ENCODE data around the gene ZNF541.
"Not testable (repeated sequence)": the region's sequence is repeated elsewhere in the genome, so short reads cannot be mapped to it uniquely, and the experiment has no call there.

ZNF541 gene

DNA sequence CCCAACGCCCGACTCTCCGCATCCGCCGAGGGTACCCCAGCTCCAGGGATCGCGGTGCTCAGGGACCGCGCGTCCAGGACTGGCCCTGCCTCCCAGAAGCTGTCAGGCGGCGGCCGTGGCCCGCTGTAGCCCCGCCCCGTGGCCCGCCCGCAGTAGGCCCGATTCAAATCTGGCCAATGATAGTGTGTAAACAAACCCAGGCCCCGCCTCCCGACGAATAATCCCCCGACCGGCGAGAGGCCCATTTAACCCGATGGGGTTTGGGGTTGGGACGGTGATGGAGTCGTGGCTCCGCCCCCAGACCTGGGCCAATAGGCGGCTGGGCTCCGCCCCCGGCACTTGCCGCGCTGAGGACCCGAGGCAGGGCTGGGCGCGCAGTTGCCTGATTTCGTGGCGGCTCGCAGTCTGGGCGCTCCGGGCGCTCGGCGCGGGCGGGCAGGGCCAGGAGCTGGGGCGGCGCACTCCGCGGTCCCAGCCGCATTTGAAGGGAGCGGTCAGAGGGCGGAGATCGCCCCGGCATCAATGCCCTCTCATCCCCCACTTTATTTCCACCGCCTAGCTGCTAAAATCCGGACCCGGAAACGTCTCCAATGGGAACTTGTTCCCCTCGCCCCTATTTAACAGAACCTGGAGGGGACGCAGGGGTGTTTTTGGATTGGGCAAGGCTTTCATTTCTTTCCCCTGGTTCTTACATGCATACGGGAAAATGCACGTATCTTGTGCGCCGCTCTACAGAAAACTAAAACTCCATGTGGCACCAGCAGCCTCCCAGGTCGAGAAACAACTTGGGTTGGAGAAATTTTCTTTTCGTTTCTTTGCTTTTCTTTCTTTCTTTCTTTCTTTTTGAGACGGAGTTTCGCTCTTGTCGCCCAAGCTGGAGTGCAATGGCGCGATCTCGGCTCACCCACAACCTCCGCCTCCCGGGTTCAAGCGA, 27.6 kb upstream of the ZNF541 start:
- peak; percentile 97 for DNase-seq

DNA sequence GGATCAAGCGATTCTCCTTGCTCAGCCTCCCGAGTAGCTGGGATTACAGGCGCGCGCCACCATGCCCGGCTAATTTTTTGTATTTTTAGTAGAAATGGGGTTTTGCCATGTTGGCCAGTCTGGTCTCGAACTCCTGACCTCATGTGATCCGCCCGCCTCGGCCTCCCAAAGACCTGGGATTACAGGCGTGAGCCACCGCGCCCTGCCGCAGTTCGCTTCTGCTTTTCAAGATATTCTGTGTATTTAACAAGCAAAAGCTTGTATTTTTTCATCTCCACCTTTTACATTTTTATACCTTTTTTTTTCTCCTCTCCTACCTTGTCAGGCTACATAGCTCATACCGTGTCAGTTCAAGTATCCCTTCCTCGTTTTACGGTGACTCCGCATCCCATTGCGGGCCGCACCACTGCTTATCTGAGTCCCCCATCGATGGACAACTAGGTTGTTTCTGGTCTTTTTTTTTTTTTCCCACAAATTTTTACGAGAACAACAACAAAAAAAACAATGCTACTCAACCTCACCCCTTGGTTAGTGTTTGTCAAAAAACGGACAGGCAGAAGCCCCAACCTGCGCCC, 26.8 kb upstream of the ZNF541 start:
- not testable (repeated sequence) for DNase-seq

DNA sequence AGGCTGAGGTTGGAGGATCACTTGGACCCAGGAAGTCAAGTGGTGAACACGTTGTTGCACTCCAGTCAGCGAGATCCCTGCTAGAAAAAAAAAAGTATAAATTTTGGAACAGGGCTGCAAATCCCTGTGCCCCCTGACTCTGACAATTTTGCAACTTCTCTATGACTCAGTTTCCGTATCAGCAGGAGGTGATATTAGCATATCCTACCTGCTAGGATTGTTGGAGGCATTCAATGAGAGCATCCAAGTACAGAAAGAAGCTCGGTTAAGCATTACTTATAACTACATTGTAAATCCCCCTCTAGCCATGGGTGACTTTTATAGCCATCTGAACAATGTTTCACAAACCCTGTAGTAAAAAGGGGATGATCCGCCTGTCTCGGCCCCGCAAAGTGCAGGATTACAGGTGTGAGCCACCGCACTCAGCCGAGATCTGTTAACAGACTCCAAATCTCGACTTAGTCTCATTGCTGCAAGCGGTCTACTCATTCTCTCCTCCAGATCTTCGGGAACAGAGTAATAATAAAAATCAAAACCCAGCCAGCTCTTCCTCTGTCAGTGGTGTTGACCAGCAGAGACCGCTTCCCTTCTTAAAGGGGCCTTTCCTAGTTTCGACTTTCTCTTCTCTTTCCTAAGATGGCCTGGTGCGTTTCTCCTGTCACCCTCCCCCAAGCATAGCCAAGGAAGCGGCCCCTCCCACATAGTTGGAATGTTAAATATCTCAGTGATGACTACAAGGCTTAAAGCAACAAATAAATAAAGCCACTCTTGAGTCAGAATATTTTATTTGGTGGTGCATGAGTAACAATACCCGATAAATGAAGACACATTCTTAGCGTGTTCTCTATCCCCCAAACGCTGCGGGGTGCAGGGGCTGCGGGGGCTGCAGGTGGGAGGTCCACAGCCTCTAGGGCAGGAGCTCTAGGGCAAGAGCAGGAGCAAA, 25.7 kb upstream of the ZNF541 start:
- DNase-seq: no peak

DNA sequence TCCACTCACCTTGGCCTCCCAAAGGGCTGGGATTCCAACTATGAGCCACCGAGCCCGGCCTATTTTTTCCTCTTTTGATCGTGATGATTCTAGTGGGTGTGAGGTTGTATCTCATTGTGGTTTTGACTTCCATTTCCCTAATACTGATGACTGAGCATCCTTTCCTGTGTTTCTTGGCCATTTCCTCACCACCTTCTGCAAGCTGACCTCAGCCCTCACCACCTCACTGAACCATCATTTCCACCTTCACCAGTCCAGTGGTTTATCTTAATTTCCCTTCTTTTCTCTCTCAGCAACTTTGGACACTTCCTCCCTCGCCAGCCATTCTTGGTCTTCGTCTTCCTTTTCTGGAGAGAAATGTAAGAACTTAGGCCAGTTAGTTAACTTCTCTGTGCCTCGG, 23.0 kb upstream of the ZNF541 start:
- no peak for DNase-seq

DNA sequence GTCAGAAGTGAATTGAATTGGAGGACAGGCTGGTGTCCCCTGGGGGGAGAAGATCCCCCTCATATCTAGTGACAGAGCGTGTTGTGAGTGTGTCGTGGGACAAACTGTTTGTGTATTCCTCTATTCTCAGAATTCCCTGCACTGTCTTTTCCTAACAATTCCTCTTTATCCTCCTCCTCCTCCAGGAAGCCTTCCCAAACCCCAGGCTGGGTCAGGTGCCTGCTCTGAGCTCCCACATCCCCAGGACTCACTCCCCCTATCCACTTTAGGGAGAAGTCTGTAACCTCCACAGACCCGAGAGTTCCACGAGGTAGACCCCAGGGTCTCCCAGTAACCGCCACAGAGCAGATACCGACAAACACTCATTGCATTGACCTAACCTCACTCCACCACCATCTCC, 20.9 kb upstream of the ZNF541 start:
- DNase-seq: no peak

DNA sequence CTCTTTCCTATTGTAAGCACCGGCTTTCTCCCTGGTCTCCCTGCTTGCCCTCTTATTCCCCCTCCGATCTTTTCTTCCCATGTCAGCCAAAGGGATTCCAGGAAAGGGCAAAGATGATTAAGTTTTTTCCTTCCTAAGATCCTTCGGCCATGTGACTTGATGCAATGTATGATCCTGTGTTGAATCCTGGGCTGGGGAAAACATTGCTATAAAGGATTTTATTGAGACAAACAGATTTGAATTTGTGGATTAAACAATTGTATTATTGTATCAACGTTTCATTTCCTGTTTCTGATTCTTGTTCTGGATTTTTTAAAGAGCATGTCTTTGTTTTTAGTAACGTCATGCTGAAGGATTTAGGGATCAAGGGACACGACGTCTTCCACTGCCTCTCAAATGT, 16.9 kb upstream of the ZNF541 start:
- no peak for DNase-seq

DNA sequence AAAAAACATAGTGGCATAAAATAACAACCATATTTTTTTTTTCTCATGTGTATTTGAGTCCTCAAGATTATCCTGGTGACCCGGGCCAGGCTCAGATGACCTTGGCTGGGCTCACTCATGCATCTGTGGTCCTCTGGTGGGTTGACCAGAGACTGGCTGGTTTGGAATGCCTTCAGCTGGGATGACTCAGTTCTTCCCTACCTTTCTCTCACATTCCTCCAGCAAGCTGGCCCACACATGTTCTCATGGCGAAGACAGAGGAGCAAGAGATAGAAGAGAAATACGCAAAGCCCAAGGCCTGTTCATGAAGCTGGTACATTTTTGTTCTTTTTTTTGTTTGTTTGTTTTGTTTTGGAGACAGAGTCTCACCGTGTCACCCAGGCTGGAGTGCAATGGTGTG, 14.3 kb upstream of the ZNF541 start:
- no peak for DNase-seq

DNA sequence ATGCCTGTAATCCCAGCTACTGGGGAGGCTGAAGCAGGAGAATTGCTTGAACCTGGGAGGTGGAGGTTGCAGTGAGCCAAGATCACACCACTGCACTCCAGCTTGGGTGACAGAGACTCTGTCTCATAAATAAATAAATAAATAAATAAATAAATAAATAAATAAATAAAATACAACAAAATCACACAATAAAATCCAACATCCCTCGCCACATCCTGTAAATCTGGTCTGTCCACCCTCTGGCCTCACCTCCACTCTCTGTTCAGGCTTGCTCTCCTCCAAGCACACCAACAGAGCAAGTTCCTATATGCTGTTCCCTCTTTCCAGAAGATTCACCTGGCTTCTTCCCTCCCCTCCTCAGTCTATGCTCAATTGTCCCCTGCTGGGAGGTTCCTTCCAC, 10.2 kb upstream of the ZNF541 start:
- DNase-seq: not testable (repeated sequence)

DNA sequence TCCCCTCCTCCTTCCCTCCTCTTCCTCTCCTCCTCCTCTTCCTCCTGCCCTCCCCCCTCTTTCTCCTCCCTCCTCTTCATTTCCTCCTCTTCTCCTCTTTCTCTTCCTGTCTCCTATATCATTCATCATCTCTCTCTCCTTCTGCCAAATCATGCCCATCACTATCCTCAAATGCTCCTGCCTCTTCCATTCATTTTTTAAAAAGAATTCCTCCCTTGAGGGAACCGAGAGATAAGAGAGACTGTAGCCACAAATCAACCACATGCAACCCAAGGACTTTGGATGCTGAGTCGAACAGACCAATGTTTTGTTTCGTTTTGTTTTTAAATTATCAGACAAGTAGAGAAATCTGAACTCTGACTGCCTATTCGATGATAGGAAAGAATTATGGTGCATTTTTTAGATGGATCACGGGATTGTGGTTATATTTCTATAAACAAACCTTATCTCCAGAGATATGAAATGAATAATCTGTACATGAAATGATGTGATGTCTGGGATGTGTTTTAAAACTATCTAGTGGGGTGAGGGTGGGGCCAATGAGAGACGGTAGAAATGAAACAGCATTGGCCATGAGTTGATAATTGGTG, 9.5 kb upstream of the ZNF541 start:
- DNase-seq: no peak

DNA sequence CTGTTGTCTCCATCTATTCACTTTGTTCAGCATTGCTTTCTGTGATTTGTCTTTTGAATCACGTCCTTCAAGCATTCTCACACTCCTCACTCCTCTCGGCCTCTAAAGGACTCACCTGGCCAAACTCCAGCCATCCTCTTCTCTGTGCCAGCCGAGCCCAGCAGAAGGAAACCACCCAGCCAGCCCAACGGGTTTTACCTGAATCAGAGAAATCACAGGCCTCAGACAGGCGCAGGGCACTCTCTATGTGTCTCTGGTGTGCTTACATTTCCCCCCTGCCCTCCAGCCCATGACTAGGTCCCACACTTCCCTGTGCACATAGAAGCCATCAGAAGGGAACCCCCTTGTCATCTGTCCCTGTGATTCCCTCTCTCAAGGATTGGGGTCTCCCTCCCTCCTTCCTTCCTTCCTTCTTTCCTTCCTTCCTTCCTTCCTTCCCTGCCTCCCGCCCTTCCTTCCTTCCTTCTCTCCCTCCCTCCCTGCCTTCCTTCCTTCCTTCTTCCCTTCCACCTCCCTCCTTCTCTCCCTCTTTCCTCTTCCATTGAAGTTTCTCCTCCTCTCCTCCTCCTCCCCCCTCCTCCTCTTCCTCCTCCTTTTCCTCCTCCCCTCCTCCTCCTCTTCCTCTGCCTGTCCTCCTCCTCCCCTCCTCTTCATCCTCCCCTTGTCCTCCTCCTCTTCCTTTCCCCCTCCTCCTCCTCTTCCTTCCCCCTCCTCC, 8.8 kb upstream of the ZNF541 start:
- DNase-seq: no peak

DNA sequence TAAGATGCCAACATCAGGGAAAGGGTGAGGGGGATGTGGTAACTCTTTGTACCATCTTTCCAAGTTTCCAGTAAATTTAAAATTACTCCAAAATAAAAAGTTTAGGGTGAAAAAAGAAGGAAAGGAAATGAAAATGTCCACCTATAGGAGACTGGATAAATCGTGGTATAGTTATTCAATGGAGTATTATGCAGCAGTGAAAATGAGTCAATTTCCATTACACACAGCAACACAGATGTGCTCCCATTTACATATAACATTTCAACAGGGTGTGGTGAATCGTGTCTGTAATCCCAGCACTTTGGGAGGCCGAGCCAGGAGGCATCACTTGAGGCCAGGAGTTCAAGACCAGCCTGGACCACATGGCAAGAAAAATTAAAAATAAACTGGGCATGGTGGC, 7.4 kb upstream of the ZNF541 start:
- DNase-seq: no peak

DNA sequence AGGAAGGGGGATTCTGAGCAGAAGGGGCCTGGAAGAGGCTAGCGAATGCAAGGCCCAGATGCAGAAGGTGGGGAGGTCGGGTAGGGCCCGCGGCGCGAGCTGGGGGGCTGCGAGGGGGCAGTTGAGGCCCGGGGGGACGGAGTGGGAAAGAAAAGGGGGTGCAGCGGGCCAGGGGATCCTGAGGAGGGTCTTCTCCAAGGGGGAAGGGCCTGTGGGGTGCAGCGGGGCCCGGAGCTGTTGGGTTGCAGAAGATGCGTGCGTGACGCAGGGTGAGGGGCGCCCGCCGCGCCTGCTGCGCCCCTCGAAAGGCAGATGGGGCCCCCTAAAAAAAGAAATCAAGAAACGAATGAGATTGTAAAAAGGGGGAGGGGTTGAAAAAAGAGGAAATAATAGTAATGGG, 313 bp downstream of the ZNF541 start:
- DNase-seq: no peak

DNA sequence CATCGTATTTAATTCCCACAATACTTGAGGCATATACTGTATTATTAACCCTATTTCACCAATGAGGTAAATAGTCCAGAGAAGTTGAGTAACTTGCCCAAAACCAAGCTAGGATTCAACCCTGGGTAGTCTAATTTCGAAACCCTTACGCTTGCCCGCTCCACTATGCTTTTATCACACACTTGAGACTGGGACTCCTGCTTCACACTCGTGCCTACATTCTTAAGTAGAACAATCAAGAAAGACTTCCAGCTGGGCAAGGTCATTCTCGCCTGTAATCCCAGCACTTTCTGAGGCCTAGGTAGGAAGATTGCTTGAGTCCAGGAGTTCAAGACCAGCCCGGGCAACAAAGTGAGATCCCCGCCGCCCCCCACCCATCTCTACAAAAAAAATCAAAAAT, 3.6 kb downstream of the ZNF541 start:
- no peak for DNase-seq

DNA sequence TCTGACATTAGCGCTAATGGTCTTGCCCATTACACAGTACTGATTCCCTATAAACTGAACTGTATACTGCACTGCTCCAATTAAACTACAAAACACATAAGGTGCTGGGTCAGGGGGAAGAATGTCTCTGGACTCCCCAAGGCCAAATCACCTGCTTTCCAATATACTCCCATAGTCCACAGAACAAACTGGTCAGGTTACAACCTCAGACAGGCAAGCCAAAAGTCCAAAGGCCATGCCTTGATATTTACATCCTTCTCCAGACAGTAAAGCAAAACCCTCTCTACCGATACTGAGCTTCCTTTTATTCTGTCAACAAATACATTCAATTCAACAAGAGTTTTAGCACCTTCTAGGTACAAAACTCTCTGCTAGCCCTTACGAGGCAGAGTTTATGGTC, 8.9 kb downstream of the ZNF541 start:
- no peak for DNase-seq

DNA sequence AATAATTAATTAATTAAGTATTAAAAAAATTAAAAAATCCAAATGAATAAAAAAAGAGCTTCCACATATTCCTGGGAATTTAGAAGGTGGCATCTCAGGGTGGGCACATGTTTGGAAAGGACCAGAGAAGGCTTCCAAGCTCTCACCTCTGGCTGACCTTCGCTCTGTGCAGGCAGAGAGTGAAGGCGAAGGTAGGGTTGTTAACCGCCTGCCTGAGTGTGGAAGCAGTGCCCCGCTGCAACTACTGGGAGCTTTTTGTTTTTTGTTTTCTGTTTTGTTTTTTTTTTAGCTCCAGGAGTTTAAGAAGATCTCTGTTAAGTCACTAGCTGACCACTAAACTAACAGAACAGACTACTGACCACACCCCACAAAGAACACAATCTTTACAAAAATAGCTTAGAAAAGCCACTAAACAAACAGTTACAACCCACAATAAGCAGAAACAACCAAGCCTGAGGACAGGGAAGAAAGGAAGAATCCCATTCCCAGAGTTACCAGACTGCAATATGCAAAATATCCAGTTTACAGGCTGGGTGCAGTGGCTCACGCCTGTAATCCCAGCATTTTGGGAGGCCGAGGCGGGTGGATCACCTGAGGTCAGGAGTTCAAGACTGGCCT, 11.4 kb downstream of the ZNF541 start:
- no peak for DNase-seq

DNA sequence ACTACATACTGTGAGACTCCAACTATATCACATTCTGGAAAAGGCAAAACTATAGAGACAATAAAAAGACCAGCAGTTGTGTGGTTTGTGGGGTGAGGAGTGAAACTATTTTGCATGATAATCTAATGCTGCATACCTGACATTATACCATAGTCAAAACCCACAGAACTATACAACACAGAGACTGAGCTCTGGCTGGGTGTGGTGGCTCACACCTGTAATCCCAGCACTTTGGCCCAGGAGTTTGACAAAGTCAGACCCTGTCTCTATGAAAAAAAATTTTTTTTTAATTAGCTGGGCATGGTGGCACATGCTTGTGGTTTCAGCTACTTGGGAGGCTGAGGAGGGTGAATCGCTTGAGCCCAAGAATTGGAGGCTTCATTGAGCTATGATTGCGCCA, 11.9 kb downstream of the ZNF541 start:
- DNase-seq: no peak

DNA sequence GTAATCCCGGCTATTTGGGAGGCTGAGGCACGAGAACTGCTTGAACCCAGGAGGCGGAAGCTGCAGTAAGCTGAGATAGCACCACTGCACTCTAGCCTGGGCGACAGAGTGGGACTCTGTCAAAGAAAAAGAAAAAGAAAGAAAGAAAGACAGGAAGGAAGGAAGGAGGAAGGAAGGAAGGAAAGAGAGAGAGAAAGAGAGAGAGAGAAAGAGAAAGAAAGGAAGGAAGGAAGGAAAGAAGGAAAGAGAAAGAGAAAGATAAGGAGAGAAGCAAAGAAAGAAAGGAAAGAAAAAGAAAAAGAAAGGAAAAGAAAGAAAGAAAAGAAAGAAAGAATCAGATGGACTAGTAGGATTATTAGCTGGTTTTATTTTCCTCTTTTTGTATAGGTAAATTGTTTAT, 22.8 kb downstream of the ZNF541 start:
- no peak for DNase-seq

DNA sequence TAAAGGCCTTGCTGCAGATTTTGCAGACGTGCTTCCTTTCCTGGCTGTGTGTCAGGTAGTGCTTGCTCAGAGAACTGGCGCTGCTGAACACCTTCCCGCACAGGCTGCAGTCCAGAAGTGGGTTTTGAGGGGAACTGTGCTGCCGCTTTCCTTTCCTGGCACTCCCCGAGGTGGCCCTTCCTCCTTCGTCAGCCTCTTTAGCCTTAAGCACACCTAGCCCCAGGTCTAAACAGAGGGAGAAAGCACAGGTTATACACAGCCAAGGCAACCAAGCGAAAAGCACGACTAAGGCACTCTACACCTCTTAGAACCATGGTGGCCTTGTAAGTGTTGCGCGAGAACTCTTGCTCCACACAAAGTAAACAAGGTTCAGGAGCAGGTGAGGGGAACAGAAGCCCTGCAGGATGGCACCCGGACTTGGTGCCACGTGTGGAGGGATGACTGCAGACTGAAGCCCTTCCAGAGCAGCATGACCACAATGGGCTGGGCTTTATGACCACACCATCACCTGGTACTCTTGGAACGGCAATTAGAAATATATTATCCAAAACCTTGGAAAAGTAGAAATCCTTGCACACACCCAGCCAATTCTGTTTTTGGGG, 23.6 kb downstream of the ZNF541 start:
- DNase-seq: peak; percentile 32

DNA sequence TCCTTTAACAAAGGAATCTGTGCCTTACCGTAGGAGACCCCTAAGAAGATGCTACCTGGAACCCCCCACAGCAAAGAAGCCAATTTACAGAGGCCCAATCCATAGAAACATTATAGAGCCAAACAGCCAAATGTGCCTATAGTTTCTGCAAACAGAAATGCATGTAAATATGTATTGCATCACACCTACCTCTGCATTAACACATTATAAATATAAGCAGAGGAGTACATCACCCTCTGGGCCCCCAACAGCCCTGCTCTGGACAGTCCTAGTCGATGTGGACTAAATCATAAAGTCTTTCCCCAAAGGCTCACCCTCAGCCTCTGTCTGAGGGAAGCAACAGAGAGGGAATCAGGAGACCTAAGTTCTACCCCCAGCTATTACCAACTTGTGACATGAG, 25.7 kb downstream of the ZNF541 start:
- DNase-seq: no peak

DNA sequence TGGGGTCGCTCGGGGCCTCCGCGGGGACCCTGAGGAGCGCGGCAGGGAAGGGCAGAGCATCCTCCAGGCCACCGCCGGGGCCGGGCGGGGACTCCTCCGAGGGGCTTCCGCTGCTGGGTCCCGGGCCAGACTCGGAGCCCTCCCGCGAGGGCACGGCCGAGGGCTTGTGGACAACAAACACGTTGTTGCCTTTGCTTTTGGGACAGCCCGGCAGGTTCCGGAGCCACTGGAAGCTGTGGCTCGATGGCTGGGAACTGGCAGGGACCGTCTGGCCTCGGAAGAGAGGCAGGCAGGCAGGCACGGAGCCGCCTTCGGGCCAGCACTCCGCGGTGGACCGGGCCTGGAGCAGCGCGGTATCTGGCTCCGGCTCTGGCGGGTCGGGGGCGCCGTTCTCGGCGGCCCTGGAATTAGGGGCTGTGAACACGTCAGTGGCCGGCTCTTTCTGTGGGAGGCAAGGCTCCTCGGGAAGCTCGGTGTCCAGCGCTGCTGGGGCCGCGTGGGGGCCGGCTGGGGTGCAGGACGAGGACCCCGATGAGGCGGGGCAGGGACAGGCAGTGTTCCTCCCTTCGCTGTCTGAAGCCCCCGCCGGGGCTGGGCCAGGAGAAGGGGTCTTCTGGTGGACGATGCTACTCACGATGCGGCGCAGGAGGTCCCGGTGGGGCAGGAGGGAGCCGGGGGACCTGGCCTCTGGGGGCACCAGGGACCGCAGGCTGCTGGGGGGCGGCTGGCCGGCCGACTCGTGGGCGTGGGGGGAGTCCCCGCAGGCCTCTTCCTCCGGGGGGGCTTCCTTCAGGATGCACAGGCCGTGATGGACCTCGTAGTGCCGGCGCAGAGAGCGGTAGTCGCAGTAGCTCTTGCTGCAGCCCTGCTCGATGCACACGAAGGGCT, 27.6 kb downstream of the ZNF541 start:
- DNase-seq: no peak

DNA sequence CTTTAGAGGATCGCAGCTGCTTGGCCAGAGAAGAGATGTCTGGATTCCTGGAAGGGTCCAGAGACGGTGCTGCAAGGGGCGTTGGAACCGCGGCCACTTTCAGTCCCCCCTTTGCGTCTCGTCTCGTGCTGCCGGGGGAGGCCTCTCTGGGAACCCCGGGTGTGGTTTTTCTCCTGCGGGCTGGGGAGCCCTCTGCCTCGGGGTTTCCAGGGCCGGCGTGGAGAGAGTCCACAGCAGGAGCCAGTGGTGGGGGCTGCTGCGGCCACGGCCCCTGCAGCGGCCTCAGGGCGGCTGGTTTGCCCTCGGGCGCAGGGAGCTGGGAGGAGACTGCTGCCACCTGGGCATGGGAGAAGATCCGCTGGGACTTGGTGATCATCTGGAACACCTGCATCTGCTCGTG, 28.5 kb downstream of the ZNF541 start:
- DNase-seq: no peak

Measured in NCI-H510A treated with DMSO at 0.1 percent for 48 hours (cell line).